NCI-H187 treated with DMSO at 0.1 percent for 48 hours (cell line): ENCODE measurements around the gene TDRD12.

ENCODE experiments used
- DNase-seq: peaks from one replicate; lab custom pipeline; 2025; lab: John Stamatoyannopoulos, UW

Gene TDRD12

GRCh38 chr19:32719611-32720059 is at the start of gene TDRD12:
TSS of gene TDRD12 (plus strand) at chr19:32719767. CDS start at chr19:32720073, 306 bp downstream.
- DNase-seq, result no peak

GRCh38 chr19:32671883-32672593 is 47.5 kb upstream of the TDRD12 start:
- no peak for DNase-seq

- no peak for DNase-seq
These were observed 46.7 kb upstream of the TDRD12 start for GRCh38 chr19:32672841-32673240.

- DNase-seq, result no peak
These were observed 46.0 kb upstream of the TDRD12 start for GRCh38 chr19:32673573-32673972.

GRCh38 chr19:32674153-32674930 is 45.2 kb upstream of the TDRD12 start:
- no peak for DNase-seq

- DNase-seq, result peak; percentile 94
These were observed 44.4 kb upstream of the TDRD12 start, which contains the start of gene ANKRD27 for GRCh38 chr19:32674931-32675719. TSS of gene ANKRD27 (minus strand) at chr19:32675180. CDS start at chr19:32659015, 16,165 bp downstream.

- DNase-seq, result peak; percentile 32
These were observed 43.8 kb upstream of the TDRD12 start, which contains the start of gene RGS9BP for GRCh38 chr19:32675720-32676185. TSS of gene RGS9BP (plus strand) at chr19:32675848. CDS start at chr19:32676264, 416 bp downstream.

GRCh38 chr19:32676186-32676894 is 43.2 kb upstream of the TDRD12 start:
- no peak for DNase-seq

GRCh38 chr19:32676895-32677359 is 42.6 kb upstream of the TDRD12 start:
- DNase-seq, result no peak

- DNase-seq, result no peak
These were observed 41.9 kb upstream of the TDRD12 start for GRCh38 chr19:32677657-32678056.

GRCh38 chr19:32680986-32681385 is 38.6 kb upstream of the TDRD12 start:
- no peak for DNase-seq

- no peak for DNase-seq
These were observed 37.2 kb upstream of the TDRD12 start for GRCh38 chr19:32682317-32682716.

GRCh38 chr19:32686847-32687475 is 32.6 kb upstream of the TDRD12 start:
- no peak for DNase-seq

GRCh38 chr19:32687681-32688080 is 31.9 kb upstream of the TDRD12 start:
- DNase-seq, result no peak

GRCh38 chr19:32688311-32688710 is 31.3 kb upstream of the TDRD12 start:
- no peak for DNase-seq

- DNase-seq, result peak; percentile 27
These were observed 28.1 kb upstream of the TDRD12 start, which contains the start of gene NUDT19 for GRCh38 chr19:32691291-32691951. TSS of gene NUDT19 (plus strand) at chr19:32691821. CDS start at chr19:32691961, 140 bp downstream.

- DNase-seq, result no peak
These were observed 27.4 kb upstream of the TDRD12 start for GRCh38 chr19:32691952-32692726.

- no peak for DNase-seq
These were observed 26.9 kb upstream of the TDRD12 start for GRCh38 chr19:32692727-32693061.
